Nephron (organoid): Measurements from ENCODE around the gene CPLX3.
A peak's percentile ranks its signal among the peaks of the same experiment; 100 is the strongest.

ENCODE experiments used
- H3K27ac Mint-ChIP-seq, 3 experiments: 2 replicates each; pipeline ENCODE4 v1.8.0; 2020; ENCODE audit warnings: mixed read lengths in 3 of 3, mild to moderate bottlenecking in 2 of 3, moderate library complexity in 1 of 3
- H3K27me3 Mint-ChIP-seq: 2 replicates; pipeline ENCODE4 v1.8.0; 2021; ENCODE audit warnings: low read depth, mild to moderate bottlenecking, moderate library complexity, mixed read lengths
- H3K36me3 Mint-ChIP-seq: 2 replicates; pipeline ENCODE4 v1.8.0; 2020; ENCODE audit warnings: low read depth, mixed read lengths
- H3K4me1 Mint-ChIP-seq: 2 replicates; pipeline ENCODE4 v1.8.0; 2020; ENCODE audit warnings: mixed read lengths
- H3K4me3 Mint-ChIP-seq, 3 experiments: 2 replicates each; pipeline ENCODE4 v1.8.0; 2020; ENCODE audit warnings: mild to moderate bottlenecking in 3 of 3, mixed read lengths in 3 of 3, moderate library complexity in 2 of 3
- H3K9me3 Mint-ChIP-seq: 2 replicates; pipeline ENCODE4 v1.8.0; 2020; ENCODE audit warnings: mixed read lengths
- CTCF ChIP-seq, 3 experiments: fragments of 200-600 bp; sonication (generic); IDR thresholded peaks; one replicate each; pipeline ENCODE4 v1.5.0; 2021; ENCODE audit warnings: antibody characterized with exemption in 3 of 3; ENCODE audit not compliant: unreplicated experiment in 3 of 3

The CPLX3 gene

DNA sequence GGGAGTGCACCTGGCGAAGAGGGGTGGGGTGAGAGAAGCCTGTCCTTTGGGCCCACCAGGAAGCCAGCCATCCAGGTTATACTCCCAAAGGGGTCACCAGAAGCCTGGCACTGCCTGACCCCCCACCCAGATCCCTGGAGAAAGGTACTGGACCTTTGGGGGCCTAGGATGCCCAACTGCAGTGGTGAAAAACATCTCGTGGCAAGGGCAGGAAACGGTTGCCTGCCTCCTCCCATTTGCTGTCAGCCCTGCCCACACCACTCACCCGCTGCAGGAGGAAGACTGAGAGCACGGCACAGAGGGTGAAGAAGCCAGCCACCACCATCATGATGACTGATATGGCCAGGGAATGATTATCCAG lies 18.8 kb downstream of the CPLX3 start:
- H3K4me1 Mint-ChIP-seq = peaks cover 29% of the 10 kb centered on the region
- no peak overlapping the region for H3K4me3 Mint-ChIP-seq
- no peak overlapping the region for H3K27ac Mint-ChIP-seq
- H3K36me3 Mint-ChIP-seq = peaks cover 32% of the 10 kb centered on the region
- no peaks in the 10 kb centered on the region for H3K27me3 Mint-ChIP-seq
- no peak for TF ChIP-seq CTCF (IDR thresholded peaks at IDR 0.05; ENCODE audit: unreplicated experiment in 3 of 3)
- H3K9me3 Mint-ChIP-seq = no peaks in the 10 kb centered on the region

DNA sequence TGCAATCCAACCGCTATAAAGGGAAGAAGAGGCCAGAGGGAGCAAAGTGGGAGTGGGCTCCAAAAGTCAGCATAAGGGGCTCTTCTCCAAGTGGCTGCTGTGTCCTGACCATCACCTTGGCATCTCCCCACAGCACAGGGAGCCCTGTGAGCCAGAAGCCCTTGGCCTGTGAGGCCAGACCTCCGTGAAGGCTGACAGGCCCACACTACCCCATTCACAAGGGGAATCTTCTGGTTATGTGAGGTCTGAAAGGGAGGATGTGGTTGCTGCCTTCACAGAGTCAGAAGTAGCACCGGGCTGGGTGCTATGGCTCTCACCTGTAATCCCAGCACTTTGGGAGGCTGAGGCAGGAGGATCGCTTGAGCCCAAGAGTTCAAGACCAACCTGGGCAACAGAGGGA lies 19.2 kb downstream of the CPLX3 start:
- TF ChIP-seq CTCF (IDR thresholded peaks at IDR 0.05; ENCODE audit: unreplicated experiment in 3 of 3) = no peak
- H3K4me1 Mint-ChIP-seq = peaks cover 29% of the 10 kb centered on the region
- H3K27ac Mint-ChIP-seq = no peak overlapping the region
- no peaks in the 10 kb centered on the region for H3K27me3 Mint-ChIP-seq
- H3K4me3 Mint-ChIP-seq = no peak overlapping the region
- no peaks in the 10 kb centered on the region for H3K9me3 Mint-ChIP-seq
- H3K36me3 Mint-ChIP-seq = peaks cover 32% of the 10 kb centered on the region

- Mint-ChIP-seq H3K4me3 (no peak overlapping the region), H3K27me3 (no peaks in the 10 kb centered on the region), H3K9me3 (no peaks in the 10 kb centered on the region), H3K36me3 (peaks cover 37% of the 10 kb centered on the region), H3K4me1 (peaks cover 20% of the 10 kb centered on the region), H3K27ac (peak overlapping the region; percentile 31 to 80 (median 53))
- no peak for TF ChIP-seq CTCF (IDR thresholded peaks at IDR 0.05; ENCODE audit: unreplicated experiment in 3 of 3)
Observed at GRCh38 chr15:74847432-74847831, 21.0 kb downstream of the CPLX3 start.

DNA sequence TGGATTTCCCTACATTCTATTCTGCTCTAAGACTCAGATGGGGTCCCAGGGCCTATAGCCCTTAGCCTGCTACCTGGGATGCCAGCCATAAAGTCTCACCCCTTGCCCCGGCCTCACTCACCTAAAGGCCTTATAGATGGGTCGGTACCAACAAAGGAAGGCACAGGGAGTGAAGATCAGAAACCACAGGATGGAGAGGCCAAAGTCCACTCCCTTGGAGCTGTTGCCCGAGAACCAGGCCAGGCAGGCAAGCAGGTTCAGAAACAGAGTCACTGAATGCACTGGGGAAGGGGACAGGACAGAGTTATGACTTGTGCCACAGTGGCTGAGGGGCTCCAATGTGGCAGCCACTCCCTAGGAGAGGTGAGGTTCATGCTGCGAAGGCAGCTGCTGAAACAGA lies 24.0 kb downstream of the CPLX3 start:
- no peaks in the 10 kb centered on the region for H3K9me3 Mint-ChIP-seq
- H3K27me3 Mint-ChIP-seq = no peaks in the 10 kb centered on the region
- H3K4me1 Mint-ChIP-seq = peaks cover 4% of the 10 kb centered on the region
- peaks cover 37% of the 10 kb centered on the region for H3K36me3 Mint-ChIP-seq
- H3K4me3 Mint-ChIP-seq = no peak overlapping the region
- TF ChIP-seq CTCF (IDR thresholded peaks at IDR 0.05; ENCODE audit: unreplicated experiment in 3 of 3) = no peak
- H3K27ac Mint-ChIP-seq = no peak overlapping the region

- no peak for TF ChIP-seq CTCF (IDR thresholded peaks at IDR 0.05; ENCODE audit: unreplicated experiment in 3 of 3)
Observed at GRCh38 chr15:74851960-74852359, 25.5 kb downstream of the CPLX3 start.

DNA sequence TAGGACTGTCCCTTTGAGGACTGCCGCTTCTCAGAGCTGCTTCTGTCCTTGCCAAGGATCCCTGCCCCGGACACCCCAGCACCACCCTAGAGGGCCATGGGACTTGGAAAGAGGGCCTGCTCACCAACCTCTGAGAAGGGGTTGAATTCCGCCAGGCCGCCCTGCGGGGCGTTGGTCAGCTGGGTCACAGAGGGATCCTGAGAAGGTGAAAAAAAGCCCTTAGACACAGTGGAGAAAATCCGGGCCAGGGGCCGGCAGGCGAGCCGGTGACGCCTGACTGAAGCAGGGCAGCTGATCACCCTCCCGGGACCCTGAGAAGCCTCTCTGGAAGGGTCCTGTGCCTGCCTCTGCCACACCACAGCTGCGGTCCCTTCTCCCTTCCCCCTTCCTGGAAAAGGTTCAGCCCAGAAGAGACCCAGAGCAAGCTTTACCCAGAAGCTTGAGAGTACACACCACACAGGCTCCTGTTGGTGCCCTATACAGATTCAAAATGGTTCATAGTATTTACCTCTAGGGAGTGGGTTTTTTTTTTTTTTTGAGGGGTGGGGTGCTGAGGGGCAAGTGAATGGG lies 28.1 kb downstream of the CPLX3 start:
- Mint-ChIP-seq H3K4me1 (peaks cover 28% of the 10 kb centered on the region), H3K27ac (no peak overlapping the region), H3K36me3 (peaks cover 17% of the 10 kb centered on the region), H3K27me3 (no peaks in the 10 kb centered on the region), H3K4me3 (no peak overlapping the region), H3K9me3 (no peaks in the 10 kb centered on the region)
- no peak for TF ChIP-seq CTCF (IDR thresholded peaks at IDR 0.05; ENCODE audit: unreplicated experiment in 3 of 3)

More at GRCh38 chr15:74851960-74852359, 25.5 kb downstream of the CPLX3 start:
- no peak overlapping the region for H3K4me3 Mint-ChIP-seq
- no peaks in the 10 kb centered on the region for H3K9me3 Mint-ChIP-seq
- peaks cover 12% of the 10 kb centered on the region for H3K4me1 Mint-ChIP-seq
- no peaks in the 10 kb centered on the region for H3K27me3 Mint-ChIP-seq
- H3K27ac Mint-ChIP-seq = no peak overlapping the region
- peaks cover 37% of the 10 kb centered on the region for H3K36me3 Mint-ChIP-seq
